Thyroid gland (tissue), 4 donors: ENCODE data around the gene FOXJ3. TPM values are rescaled to one million over a fixed set of nuclear protein-coding genes. Genes with fewer than 3 reads are reported as not detected.

Experiments
- DNase-seq, 2 donors: peaks; one replicate each; pipeline ENCODE4 v3.0.0-alpha.2; 2019
- H3K27ac ChIP-seq, 3 donors: fragments of 200-600 bp; sonication (generic); 1 replicate in 2 of 3; 2 replicates in 1 of 3; pipeline ENCODE4 v1.5.1; 2016 to 2019; ENCODE audit warnings: mild to moderate bottlenecking in 1 of 3, moderate library complexity in 1 of 3
- H3K27me3 ChIP-seq: fragments of 200-600 bp; sonication (generic); one replicate; pipeline ENCODE4 v1.5.1; 2019
- H3K36me3 ChIP-seq, 2 donors: fragments of 200-600 bp; sonication (generic); one replicate each; pipeline ENCODE4 v1.5.1; 2016 to 2019
- H3K4me1 ChIP-seq, 2 donors: fragments of 200-600 bp; sonication (generic); one replicate each; pipeline ENCODE4 v1.5.1; 2017 to 2019
- H3K4me3 ChIP-seq, 3 donors: fragments of 200-600 bp; sonication (generic); replicated peaks in 1 of 3; 1 replicate in 2 of 3; 2 replicates in 1 of 3; pipeline ENCODE4 v1.5.1; 2016; ENCODE audit warnings: mild to moderate bottlenecking in 1 of 3
- H3K9me3 ChIP-seq: fragments of 200-600 bp; sonication (generic); one replicate; pipeline ENCODE4 v1.5.1; 2017
- CTCF ChIP-seq, 6 experiments: fragments of 200-600 bp in 3 of 6; fragments of 450-650 bp in 3 of 6; sonication (generic) in 3 of 6; IDR thresholded peaks; one replicate each; pipeline ENCODE4 v1.5.1; 2016 to 2019; ENCODE audit warnings: antibody characterized with exemption in 6 of 6, mild to moderate bottlenecking in 2 of 6, inconsistent platforms in 1 of 6, moderate library complexity in 1 of 6
- POLR2A ChIP-seq, 2 donors: fragments of 450-650 bp; IDR thresholded peaks; one replicate each; pipeline ENCODE4 v1.6.1; 2017; ENCODE audit warnings: antibody characterized with exemption in 2 of 2, mild to moderate bottlenecking in 2 of 2, moderate library complexity in 1 of 2
- WGBS, 2 donors: methylation state at CpG; one replicate each; pipeline ENCODE4 v1.1.5; 2017; 5-methylcytosine and 5-hydroxymethylcytosine counted together
- intact Hi-C: fragments of 100-400 bp; cut with DNase I; formaldehyde crosslinking; loops from one replicate; pipeline ENCODE4 v1.15.1; 2023
- total RNA-seq, 4 donors: library from RNA; depleted of rRNA; stranded (reverse); fragments of >200 nt; gene quantifications; one replicate each; pipeline ENCODE4 v1.2.3, GENCODE V29; 2016

The FOXJ3 gene
- total RNA-seq, 4 donors from 2014 or later: 55.4 to 87.5 (median 81.0) TPM

- no peaks in the 10 kb centered on the region for H3K9me3 ChIP-seq
- H3K27me3 ChIP-seq: no peaks in the 10 kb centered on the region
- peaks cover 5 to 13% of the 10 kb centered on the region in 2 donors for H3K36me3 ChIP-seq
- H3K4me1 ChIP-seq: no peaks in the 10 kb centered on the region
- 90 to 96% methylated on average over 8 of the region's 8 CpGs for WGBS, 2 donors
- TF ChIP-seq POLR2A (IDR thresholded peaks at IDR 0.05) (no peak), CTCF (IDR thresholded peaks at IDR 0.05) (no peak)
- H3K4me3 ChIP-seq: no peak overlapping the region
- no peak for DNase-seq
- H3K27ac ChIP-seq: no peak overlapping the region
- intact Hi-C loops: no loop called here
Measured at GRCh38 chr1:42191319-42191718, 143.7 kb downstream of the FOXJ3 start.

- peaks cover 5 to 13% of the 10 kb centered on the region in 2 donors for H3K36me3 ChIP-seq
- H3K27me3 ChIP-seq: no peaks in the 10 kb centered on the region
- no peaks in the 10 kb centered on the region for H3K4me1 ChIP-seq
- intact Hi-C loops: no loop called here
- TF ChIP-seq CTCF (IDR thresholded peaks at IDR 0.05) (no peak), POLR2A (IDR thresholded peaks at IDR 0.05) (no peak)
- no peak for DNase-seq
- no peaks in the 10 kb centered on the region for H3K9me3 ChIP-seq
- no peak overlapping the region for H3K4me3 ChIP-seq
- H3K27ac ChIP-seq: no peak overlapping the region
- 89 to 92% methylated on average over 6 of the region's 6 CpGs for WGBS, 2 donors
Measured at GRCh38 chr1:42189931-42190853, 144.8 kb downstream of the FOXJ3 start.

GRCh38 chr1:42186152-42186551, 148.9 kb downstream of the FOXJ3 start:
- Histone ChIP-seq H3K27ac (no peak overlapping the region), H3K4me3 (no peak overlapping the region), H3K36me3 (peaks cover 5 to 11% of the 10 kb centered on the region in 2 donors), H3K4me1 (no peaks in the 10 kb centered on the region), H3K9me3 (no peaks in the 10 kb centered on the region), H3K27me3 (no peaks in the 10 kb centered on the region)
- no peak for TF ChIP-seq POLR2A (IDR thresholded peaks at IDR 0.05)
- no peak for TF ChIP-seq CTCF (IDR thresholded peaks at IDR 0.05)
- intact Hi-C loops: no loop called here
- no peak for DNase-seq
- 86 to 88% methylated on average over 3 of the region's 3 CpGs for WGBS, 2 donors

- no peaks in the 10 kb centered on the region for H3K9me3 ChIP-seq
- no peaks in the 10 kb centered on the region for H3K27me3 ChIP-seq
- peaks cover 3 to 11% of the 10 kb centered on the region in 2 donors for H3K36me3 ChIP-seq
- TF ChIP-seq CTCF (IDR thresholded peaks at IDR 0.05) (no peak), POLR2A (IDR thresholded peaks at IDR 0.05) (no peak)
- DNase-seq: no peak
- no peak overlapping the region for H3K27ac ChIP-seq
- 92 to 97% methylated on average over 3 of the region's 3 CpGs for WGBS, 2 donors
- H3K4me1 ChIP-seq: no peaks in the 10 kb centered on the region
- H3K4me3 ChIP-seq: no peak overlapping the region
- intact Hi-C loops: loop anchor here (5.0 kb wide), 1 partner anchor 148 kb away; no protein-coding TSS in a partner anchor
Measured at GRCh38 chr1:42184616-42185015, 150.4 kb downstream of the FOXJ3 start.

- Histone ChIP-seq H3K9me3 (no peaks in the 10 kb centered on the region), H3K27ac (no peak overlapping the region), H3K36me3 (peaks cover 3 to 9% of the 10 kb centered on the region in 2 donors), H3K27me3 (no peaks in the 10 kb centered on the region), H3K4me3 (no peak overlapping the region), H3K4me1 (no peaks in the 10 kb centered on the region)
- TF ChIP-seq POLR2A (IDR thresholded peaks at IDR 0.05) (no peak), CTCF (IDR thresholded peaks at IDR 0.05) (no peak)
- WGBS, 2 donors: 98 to 100% methylated on average over 6 of the region's 6 CpGs
- intact Hi-C loops: loop anchor here (5.0 kb wide), 1 partner anchor 148 kb away; no protein-coding TSS in a partner anchor
- DNase-seq: no peak
Measured at GRCh38 chr1:42183957-42184268, 151.1 kb downstream of the FOXJ3 start.
